Measurements from ENCODE around the gene TBX21. TPM values are rescaled to one million over a fixed set of nuclear protein-coding genes. Genes with fewer than 3 reads are reported as not detected.

Gene TBX21
- total and polyA plus RNA-seq, 3 experiments from 2014 or later, result 37.8 to 59.6 (median 39.8) TPM

GRCh38 chr17:47711366-47712099 is 21.5 kb upstream of the TBX21 start:
- peaks cover 67% of the 10 kb centered on the region for H3K4me1 ChIP-seq (ENCODE audit: insufficient read depth, low read length)
- Mint-ChIP-seq H3K9me3 (no peaks in the 10 kb centered on the region), H3K4me3 (peak overlapping the region in 3 of 7 donors; percentile 32 to 68 (median 57)), H3K27ac (peak overlapping the region in 5 of 8 donors; percentile 29 to 89 (median 85)), H3K36me3 (peaks cover 4 to 18% (median 4%) of the 10 kb centered on the region in 3 donors), H3K27me3 (no peaks in the 10 kb centered on the region), H3K4me1 (peaks cover 61 to 69% (median 67%) of the 10 kb centered on the region in 3 donors)
- POLR2A ChIA-PET, result no interaction called here
- H3K9me3 ChIP-seq (ENCODE audit: low read length), result no peaks in the 10 kb centered on the region
- H3K4me3 ChIP-seq (ENCODE audit: low read length), result no peak overlapping the region
- H3K27me3 ChIP-seq (ENCODE audit: insufficient read depth, low read length, poor library complexity, severe bottlenecking), result no peaks in the 10 kb centered on the region
- CTCF ChIA-PET, result interaction anchor here (1.4 kb wide), 1 partner anchor 14 kb away, joined by 3 read pairs; no protein-coding TSS in a partner anchor
- H3K36me3 ChIP-seq (ENCODE audit: insufficient read depth, low read length), result peaks cover 8% of the 10 kb centered on the region
- H3K27ac ChIP-seq (ENCODE audit: low read depth, low read length), result no peak overlapping the region
- no peak for DNase-seq

GRCh38 chr17:47712330-47713023 is 20.6 kb upstream of the TBX21 start:
- no peaks in the 10 kb centered on the region for H3K27me3 ChIP-seq (ENCODE audit: insufficient read depth, low read length, poor library complexity, severe bottlenecking)
- Mint-ChIP-seq H3K36me3 (peaks cover 4 to 18% (median 4%) of the 10 kb centered on the region in 3 donors), H3K4me1 (peaks cover 61 to 69% (median 67%) of the 10 kb centered on the region in 3 donors), H3K27ac (peak overlapping the region in 5 of 8 donors; percentile 10 to 94 (median 86)), H3K27me3 (no peaks in the 10 kb centered on the region), H3K4me3 (peak overlapping the region in 3 of 7 donors; percentile 57 to 82 (median 68)), H3K9me3 (no peaks in the 10 kb centered on the region)
- peaks cover 66% of the 10 kb centered on the region for H3K4me1 ChIP-seq (ENCODE audit: insufficient read depth, low read length)
- H3K27ac ChIP-seq (ENCODE audit: low read depth, low read length), result no peak overlapping the region
- ChIA-PET CTCF (interaction anchor here (1.1 to 1.4 kb wide), 2 partner anchors 13 to 15 kb away, joined by 3 read pairs; no protein-coding TSS in a partner anchor), POLR2A (no interaction called here)
- H3K4me3 ChIP-seq (ENCODE audit: low read length), result no peak overlapping the region
- no peak for DNase-seq
- no peaks in the 10 kb centered on the region for H3K9me3 ChIP-seq (ENCODE audit: low read length)
- peaks cover 8% of the 10 kb centered on the region for H3K36me3 ChIP-seq (ENCODE audit: insufficient read depth, low read length)

- peak overlapping the region; percentile 50 to 97 (median 87) for H3K27ac Mint-ChIP-seq
- no peaks in the 10 kb centered on the region for H3K9me3 ChIP-seq (ENCODE audit: low read length)
- H3K27ac ChIP-seq (ENCODE audit: low read depth, low read length), result no peak overlapping the region
- H3K4me3 ChIP-seq (ENCODE audit: low read length), result no peak overlapping the region
- no peaks in the 10 kb centered on the region for H3K9me3 Mint-ChIP-seq
- POLR2A ChIA-PET, result no interaction called here
- H3K4me1 Mint-ChIP-seq, result peaks cover 73 to 80% (median 80%) of the 10 kb centered on the region in 3 donors
- H3K36me3 ChIP-seq (ENCODE audit: insufficient read depth, low read length), result peaks cover 8% of the 10 kb centered on the region
- no peak for DNase-seq
- CTCF ChIA-PET, result interaction anchor here (0.6 to 7.1 kb wide), 8 partner anchors 8 to 87 kb away, joined by 3 to 84 read pairs (median 4); partner anchors contain the start of gene TBX21
- no peaks in the 10 kb centered on the region for H3K27me3 Mint-ChIP-seq
- no peaks in the 10 kb centered on the region for H3K27me3 ChIP-seq (ENCODE audit: insufficient read depth, low read length, poor library complexity, severe bottlenecking)
- H3K36me3 Mint-ChIP-seq, result peaks cover 4 to 18% (median 4%) of the 10 kb centered on the region in 3 donors
- H3K4me3 Mint-ChIP-seq, result peak overlapping the region; percentile 7 to 93 (median 72)
- H3K4me1 ChIP-seq (ENCODE audit: insufficient read depth, low read length), result peaks cover 77% of the 10 kb centered on the region
These were observed 18.9 kb upstream of the TBX21 start for GRCh38 chr17:47713980-47714700.

GRCh38 chr17:47714773-47715396 is 18.2 kb upstream of the TBX21 start:
- H3K9me3 ChIP-seq (ENCODE audit: low read length), result no peaks in the 10 kb centered on the region
- no peak overlapping the region for H3K27ac ChIP-seq (ENCODE audit: low read depth, low read length)
- Mint-ChIP-seq H3K36me3 (peaks cover under 1 to 12% (median 4%) of the 10 kb centered on the region in 3 donors), H3K27me3 (no peaks in the 10 kb centered on the region), H3K9me3 (no peaks in the 10 kb centered on the region), H3K4me3 (peak overlapping the region in 6 of 7 donors; percentile 43 to 93 (median 74)), H3K27ac (peak overlapping the region; percentile 57 to 97 (median 88)), H3K4me1 (peaks cover 80 to 88% (median 83%) of the 10 kb centered on the region in 3 donors)
- ChIA-PET CTCF (interaction anchor here (0.7 to 7.1 kb wide), 7 partner anchors 8 to 86 kb away, joined by 3 to 84 read pairs (median 5); partner anchors contain the start of gene TBX21), POLR2A (interaction anchor here (1.1 to 1.4 kb wide), 2 partner anchors 13 to 18 kb away, joined by 3 to 7 read pairs; partner anchors contain the start of gene TBX21)
- H3K4me1 ChIP-seq (ENCODE audit: insufficient read depth, low read length), result peaks cover 85% of the 10 kb centered on the region
- no peak for DNase-seq
- H3K36me3 ChIP-seq (ENCODE audit: insufficient read depth, low read length), result peaks cover 3% of the 10 kb centered on the region
- no peak overlapping the region for H3K4me3 ChIP-seq (ENCODE audit: low read length)
- H3K27me3 ChIP-seq (ENCODE audit: insufficient read depth, low read length, poor library complexity, severe bottlenecking), result no peaks in the 10 kb centered on the region

- Mint-ChIP-seq H3K27me3 (no peaks in the 10 kb centered on the region), H3K27ac (peak overlapping the region; percentile 57 to 97 (median 88)), H3K4me3 (peak overlapping the region in 6 of 7 donors; percentile 31 to 93 (median 74)), H3K36me3 (peaks cover 0 to 5% (median 0%) of the 10 kb centered on the region in 3 donors), H3K9me3 (no peaks in the 10 kb centered on the region), H3K4me1 (peaks cover 89 to 92% (median 91%) of the 10 kb centered on the region in 3 donors)
- CTCF ChIA-PET, result interaction anchor here (0.7 to 7.1 kb wide), 5 partner anchors 9 to 23 kb away, joined by 4 to 84 read pairs (median 8); partner anchors contain the start of gene TBX21
- POLR2A ChIA-PET, result interaction anchor here (1.1 to 1.4 kb wide), 2 partner anchors 14 to 17 kb away, joined by 3 to 7 read pairs; partner anchors contain the start of gene TBX21
- Histone ChIP-seq H3K27ac (ENCODE audit: low read depth, low read length) (no peak overlapping the region), H3K36me3 (ENCODE audit: insufficient read depth, low read length) (no peaks in the 10 kb centered on the region), H3K4me1 (ENCODE audit: insufficient read depth, low read length) (peaks cover 94% of the 10 kb centered on the region), H3K27me3 (ENCODE audit: insufficient read depth, low read length, poor library complexity, severe bottlenecking) (no peaks in the 10 kb centered on the region), H3K9me3 (ENCODE audit: low read length) (no peaks in the 10 kb centered on the region), H3K4me3 (ENCODE audit: low read length) (no peak overlapping the region)
- no peak for DNase-seq
These were observed 17.2 kb upstream of the TBX21 start for GRCh38 chr17:47715669-47716325.

- CTCF ChIA-PET, result interaction anchor here (2.5 to 7.1 kb wide), 3 partner anchors 12 to 17 kb away, joined by 8 to 84 read pairs (median 18); partner anchors contain the start of gene TBX21
- no peaks in the 10 kb centered on the region for H3K36me3 ChIP-seq (ENCODE audit: insufficient read depth, low read length)
- H3K4me3 Mint-ChIP-seq, result peak overlapping the region in 4 of 7 donors; percentile 72 to 93 (median 76)
- peaks cover 96% of the 10 kb centered on the region for H3K4me1 ChIP-seq (ENCODE audit: insufficient read depth, low read length)
- no peaks in the 10 kb centered on the region for H3K27me3 ChIP-seq (ENCODE audit: insufficient read depth, low read length, poor library complexity, severe bottlenecking)
- peak overlapping the region; percentile 30 to 97 (median 88) for H3K27ac Mint-ChIP-seq
- H3K9me3 ChIP-seq (ENCODE audit: low read length), result no peaks in the 10 kb centered on the region
- no peaks in the 10 kb centered on the region for H3K9me3 Mint-ChIP-seq
- H3K27me3 Mint-ChIP-seq, result no peaks in the 10 kb centered on the region
- POLR2A ChIA-PET, result interaction anchor here (1.4 kb wide), 1 partner anchor 17 kb away, joined by 3 read pairs; the partner anchor contains the start of gene TBX21
- H3K27ac ChIP-seq (ENCODE audit: low read depth, low read length), result no peak overlapping the region
- peaks cover 95 to 97% (median 96%) of the 10 kb centered on the region in 3 donors for H3K4me1 Mint-ChIP-seq
- no peak for DNase-seq
- peaks cover 0 to 4% (median 0%) of the 10 kb centered on the region in 3 donors for H3K36me3 Mint-ChIP-seq
- H3K4me3 ChIP-seq (ENCODE audit: low read length), result no peak overlapping the region
These were observed 16.7 kb upstream of the TBX21 start for GRCh38 chr17:47716375-47716774.
